ENCODE data around the gene RNF220.
A peak's percentile ranks its signal among the peaks of the same experiment; 100 is the strongest.

The RNF220 gene

DNA sequence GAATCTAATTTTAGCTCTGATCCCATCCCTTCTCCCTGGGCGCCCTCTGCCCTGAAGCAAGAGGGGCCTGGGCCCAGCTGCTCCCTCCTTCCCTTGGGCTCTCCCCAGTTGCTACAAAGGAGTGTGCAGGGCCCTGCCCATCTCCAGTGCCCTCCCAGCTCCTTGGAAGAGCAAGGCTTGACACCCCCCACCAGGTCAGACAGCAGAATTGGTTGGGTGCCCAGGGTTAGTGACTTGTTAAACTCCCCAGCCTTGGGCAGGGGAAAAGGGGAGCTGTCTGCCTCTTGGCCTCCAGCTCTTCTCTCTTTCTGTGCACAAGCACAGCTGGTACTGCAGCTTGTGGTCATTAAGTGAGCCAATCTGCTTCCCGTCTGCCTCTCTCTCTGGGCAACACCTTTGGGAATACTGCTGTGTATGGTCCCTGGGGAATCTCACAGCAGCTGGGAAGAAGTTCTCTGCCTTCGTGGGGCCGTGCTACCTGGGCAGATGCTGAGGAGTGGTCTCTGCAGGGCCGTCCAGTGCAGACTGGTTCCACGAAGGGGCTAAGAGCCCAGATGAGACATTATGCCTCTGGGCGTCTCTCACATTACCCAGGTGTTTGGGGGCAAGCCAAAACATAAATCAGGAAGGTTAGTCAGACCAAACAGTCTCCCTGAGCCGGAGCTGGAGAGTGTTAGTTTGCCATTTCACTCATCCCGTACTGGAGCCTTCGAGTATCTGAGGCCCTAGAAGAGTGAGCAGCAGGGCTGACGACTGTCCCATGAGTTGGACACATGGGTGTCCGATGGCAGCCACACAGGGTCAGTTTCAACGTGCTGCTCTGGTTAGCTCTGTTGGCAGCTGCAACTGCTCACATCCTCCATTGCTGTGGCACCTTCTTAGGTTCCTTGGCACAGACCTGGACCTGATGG, 231.9 kb downstream of the RNF220 start:
- DNase-seq (ENCODE audit: low read depth in 2 of 2), result no peak

DNA sequence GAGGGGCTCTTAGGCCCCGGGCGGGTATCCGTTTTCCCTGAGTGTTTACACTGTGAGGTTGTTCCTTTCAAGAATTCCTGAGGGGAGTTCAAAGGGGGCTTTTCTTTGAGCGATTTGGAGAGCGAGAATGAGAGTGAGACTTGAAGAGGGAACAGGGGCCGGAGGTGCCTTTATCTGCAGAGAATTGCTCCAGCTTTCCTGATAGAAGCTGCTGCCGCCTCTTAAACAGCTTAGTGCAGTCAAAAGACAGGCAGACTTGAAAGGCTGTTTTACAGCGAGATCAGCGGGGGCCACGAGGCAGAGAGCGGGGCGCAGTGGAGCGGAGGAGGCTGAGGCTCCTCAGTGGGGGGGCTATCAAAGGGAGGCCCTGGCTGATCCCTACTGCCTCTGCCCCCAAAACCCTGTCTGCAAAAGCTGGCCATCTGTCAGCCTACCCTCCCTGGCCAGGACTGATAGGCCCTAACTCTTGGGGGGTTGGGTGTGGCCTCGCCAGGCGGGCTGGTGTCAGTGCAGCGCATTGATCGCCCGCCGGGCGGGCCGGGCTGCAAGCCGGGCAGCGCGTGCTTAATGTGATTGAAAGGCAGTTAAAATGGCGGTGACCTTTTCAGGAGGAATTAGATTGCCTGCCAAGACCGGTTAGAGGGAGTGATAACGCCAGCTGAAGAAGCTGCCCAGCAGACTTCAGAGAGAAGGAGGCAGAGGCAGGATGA, 232.8 kb downstream of the RNF220 start:
- DNase-seq (ENCODE audit: low read depth in 2 of 2), result no peak

- no peak for DNase-seq (ENCODE audit: low read depth in 2 of 2)
Observed at GRCh38 chr1:44640200-44640853, 235.3 kb downstream of the RNF220 start.

DNA sequence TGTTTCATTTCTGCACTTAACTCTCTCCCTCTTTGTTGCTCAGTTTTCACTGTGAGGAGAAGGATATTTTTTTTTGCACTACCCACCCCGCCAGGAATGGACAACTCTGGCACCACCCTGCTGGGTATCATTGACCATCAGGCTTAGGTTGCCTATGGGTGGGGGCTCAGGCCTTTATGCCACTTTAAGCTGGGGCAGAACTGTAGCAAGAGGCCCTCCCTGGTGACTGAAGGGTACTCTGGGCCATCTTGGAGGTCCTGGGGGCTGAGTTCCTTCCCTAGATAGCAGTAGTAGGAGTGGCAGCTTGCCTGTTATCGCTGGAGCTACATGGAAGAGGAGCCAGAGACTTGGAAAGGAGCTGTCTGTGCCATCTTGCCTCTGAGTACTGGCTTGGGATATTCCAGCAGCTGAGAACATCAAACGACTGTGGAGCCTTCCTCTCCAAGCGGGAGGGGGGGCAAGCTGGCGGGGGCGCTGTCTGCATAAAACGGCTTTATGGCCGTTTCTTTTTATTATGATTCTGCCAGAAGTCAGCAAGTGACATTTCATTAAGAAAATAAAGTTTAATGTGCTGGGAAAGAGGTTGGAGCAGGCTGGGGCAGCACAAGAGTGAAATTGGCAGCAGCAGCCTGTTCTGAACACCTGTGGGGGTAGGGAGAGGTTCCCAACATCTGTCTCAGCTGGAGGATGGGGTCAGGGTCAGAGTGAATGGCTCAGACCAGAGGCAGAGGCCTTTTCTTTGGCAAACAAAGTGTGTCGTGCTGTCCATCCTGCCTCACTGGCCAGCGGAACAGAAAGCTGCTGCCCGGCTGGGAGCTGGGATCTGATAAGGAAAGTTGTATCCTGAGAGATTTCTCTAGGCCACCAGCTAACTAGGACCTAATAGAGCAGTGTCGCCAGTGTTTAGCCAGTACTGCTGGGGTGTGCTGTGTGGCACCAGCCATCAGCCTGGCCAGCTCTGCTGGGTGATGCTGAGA, 236.4 kb downstream of the RNF220 start:
- no peak for DNase-seq (ENCODE audit: low read depth in 2 of 2)

GRCh38 chr1:44642255-44642654, 237.2 kb downstream of the RNF220 start:
- DNase-seq (ENCODE audit: low read depth in 2 of 2), result no peak

- no peak for DNase-seq (ENCODE audit: low read depth in 2 of 2)
Observed at GRCh38 chr1:44642925-44643324, 237.9 kb downstream of the RNF220 start.

GRCh38 chr1:44643721-44644334, 238.8 kb downstream of the RNF220 start:
- DNase-seq (ENCODE audit: low read depth in 2 of 2), result no peak

DNA sequence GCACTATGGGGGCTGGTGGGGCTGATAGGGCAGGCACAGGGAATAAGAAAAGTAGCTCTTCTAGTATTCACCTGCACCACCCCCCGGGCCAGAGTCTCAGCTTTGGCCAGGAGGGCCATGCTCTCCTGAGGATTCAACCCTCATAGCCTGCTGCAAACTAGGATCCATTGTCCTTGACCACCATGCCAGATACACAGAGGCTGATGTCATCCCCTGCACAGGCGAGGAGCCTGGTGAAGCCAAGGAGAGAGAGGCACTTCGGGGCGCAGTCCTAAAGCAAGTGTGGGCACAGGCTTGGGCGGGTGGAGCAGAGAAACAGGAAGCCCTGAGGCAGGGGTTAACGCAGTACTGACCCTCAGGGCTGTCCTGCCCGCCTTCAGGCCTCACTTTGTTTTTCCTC, 239.8 kb downstream of the RNF220 start:
- DNase-seq (ENCODE audit: low read depth in 2 of 2), result no peak

DNA sequence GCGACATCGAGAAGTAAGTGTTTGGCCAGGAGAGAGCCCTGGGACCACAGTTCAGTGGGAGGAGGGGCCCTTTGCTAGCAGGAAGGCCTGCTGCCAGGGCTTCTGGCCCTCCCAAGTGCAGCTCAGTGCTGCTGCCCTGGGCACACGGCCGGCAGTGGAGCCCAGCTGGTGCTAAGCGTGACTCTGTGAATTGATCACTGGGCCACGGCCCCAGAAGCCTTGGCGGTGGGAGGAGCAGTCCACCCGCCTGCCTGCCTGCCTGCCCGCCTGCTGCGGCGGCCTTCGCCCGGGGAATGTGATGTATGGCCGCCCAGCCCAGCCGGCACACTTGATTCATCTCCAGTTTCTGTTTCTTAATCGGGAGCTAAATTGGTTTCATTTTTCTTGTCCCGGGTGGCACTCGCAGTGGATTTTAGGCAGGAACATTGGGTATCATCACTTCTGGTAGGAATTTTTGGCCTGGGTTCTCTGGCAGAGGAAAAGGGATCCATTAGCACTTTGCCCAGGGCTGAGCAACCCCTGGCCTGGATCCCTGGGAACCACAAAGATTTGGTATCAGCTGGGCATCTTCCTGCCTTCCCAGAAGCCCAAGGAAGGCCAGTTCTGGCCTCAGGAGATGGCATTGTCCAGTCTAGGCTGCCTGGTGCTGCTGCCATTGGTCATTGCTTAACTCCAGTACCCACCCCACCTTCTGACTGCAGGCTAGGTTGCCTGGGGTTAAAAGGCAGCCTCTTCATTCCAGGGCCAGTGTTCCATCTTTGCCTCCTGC, 240.6 kb downstream of the RNF220 start:
- no peak for DNase-seq (ENCODE audit: low read depth in 2 of 2)

GRCh38 chr1:44646261-44647110, 241.4 kb downstream of the RNF220 start:
- DNase-seq (ENCODE audit: low read depth in 2 of 2), result no peak

- no peak for DNase-seq (ENCODE audit: low read depth in 2 of 2)
Observed at GRCh38 chr1:44647896-44648295, 242.8 kb downstream of the RNF220 start.

GRCh38 chr1:44648529-44649250, 243.6 kb downstream of the RNF220 start:
- no peak for DNase-seq (ENCODE audit: low read depth in 2 of 2)

DNA sequence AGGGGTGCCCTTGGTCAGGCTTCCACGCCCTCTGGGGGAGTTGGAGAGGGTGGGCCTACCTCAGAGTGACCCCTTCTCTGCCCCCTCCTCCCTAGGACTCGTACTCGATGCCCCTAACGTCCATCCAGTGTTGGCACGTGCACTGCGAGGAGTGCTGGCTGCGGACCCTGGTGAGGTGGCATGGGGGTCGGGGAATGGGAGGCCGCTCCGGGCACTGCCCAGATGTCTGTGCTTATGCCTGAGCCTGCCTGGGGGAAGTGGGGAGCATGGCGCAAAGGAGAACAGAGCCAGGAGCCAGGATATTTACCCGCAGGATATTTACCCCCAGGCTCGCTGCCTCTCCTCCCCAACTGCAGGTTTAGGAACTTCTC, 244.7 kb downstream of the RNF220 start:
- DNase-seq (ENCODE audit: low read depth in 2 of 2), result no peak

DNA sequence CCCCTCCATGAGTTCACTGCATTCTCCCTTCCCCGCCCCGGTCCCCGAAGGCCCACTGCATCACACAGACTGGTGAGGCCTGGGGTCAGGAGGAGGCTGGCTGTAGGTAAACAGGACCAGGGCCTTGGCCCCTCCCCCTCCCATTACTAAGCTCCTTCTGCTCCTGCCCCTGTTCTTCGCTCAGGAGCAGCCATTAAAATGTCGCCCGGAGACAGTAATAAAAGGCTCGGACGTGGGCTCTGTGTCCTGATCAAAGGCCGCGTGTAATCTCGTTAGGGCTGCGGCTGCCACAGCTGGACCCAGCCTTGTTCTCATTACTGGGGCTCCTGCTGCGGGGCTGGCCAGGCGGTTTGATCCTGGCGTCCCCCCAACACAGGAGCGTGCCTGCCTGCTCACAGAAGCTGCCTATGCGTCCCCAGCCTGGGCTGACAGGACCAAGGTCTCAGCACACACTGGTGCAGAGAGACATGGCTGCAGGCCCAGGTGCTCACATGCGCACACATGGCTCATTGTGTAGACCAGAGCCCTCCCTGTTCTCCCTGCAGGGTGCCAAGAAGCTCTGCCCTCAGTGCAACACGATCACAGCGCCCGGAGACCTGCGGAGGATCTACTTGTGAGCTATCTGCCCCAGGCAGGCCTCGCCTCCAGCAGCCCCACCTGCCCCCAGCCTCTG, 245.2 kb downstream of the RNF220 start:
- DNase-seq (ENCODE audit: low read depth in 2 of 2), result no peak

DNA sequence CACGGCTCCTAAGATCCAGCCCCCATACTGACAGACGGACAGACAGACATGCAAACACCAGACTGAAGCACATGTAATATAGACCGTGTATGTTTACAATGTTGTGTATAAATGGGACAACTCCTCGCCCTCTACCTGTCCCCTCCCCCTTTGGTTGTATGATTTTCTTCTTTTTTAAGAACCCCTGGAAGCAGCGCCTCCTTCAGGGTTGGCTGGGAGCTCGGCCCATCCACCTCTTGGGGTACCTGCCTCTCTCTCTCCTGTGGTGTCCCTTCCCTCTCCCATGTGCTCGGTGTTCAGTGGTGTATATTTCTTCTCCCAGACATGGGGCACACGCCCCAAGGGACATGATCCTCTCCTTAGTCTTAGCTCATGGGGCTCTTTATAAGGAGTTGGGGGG, 246.0 kb downstream of the RNF220 start:
- no peak for DNase-seq (ENCODE audit: low read depth in 2 of 2)

- peak; percentile 57 to 66 for DNase-seq (ENCODE audit: low read depth in 2 of 2)
Observed at GRCh38 chr1:44652445-44653106, 247.5 kb downstream of the RNF220 start.
